Measurements from ENCODE around the gene DTX3.
A peak's percentile ranks its signal among the peaks of the same experiment; 100 is the strongest.
"Not testable (repeated sequence)": the region's sequence is repeated elsewhere in the genome, so short reads cannot be mapped to it uniquely, and the experiment has no call there.

Gene DTX3

GRCh38 chr12:57629897-57630471 lies 25.4 kb downstream of the DTX3 start:
- no peak for DNase-seq (ENCODE audit: low read depth)
- TF ChIP-seq, protein P1, sequence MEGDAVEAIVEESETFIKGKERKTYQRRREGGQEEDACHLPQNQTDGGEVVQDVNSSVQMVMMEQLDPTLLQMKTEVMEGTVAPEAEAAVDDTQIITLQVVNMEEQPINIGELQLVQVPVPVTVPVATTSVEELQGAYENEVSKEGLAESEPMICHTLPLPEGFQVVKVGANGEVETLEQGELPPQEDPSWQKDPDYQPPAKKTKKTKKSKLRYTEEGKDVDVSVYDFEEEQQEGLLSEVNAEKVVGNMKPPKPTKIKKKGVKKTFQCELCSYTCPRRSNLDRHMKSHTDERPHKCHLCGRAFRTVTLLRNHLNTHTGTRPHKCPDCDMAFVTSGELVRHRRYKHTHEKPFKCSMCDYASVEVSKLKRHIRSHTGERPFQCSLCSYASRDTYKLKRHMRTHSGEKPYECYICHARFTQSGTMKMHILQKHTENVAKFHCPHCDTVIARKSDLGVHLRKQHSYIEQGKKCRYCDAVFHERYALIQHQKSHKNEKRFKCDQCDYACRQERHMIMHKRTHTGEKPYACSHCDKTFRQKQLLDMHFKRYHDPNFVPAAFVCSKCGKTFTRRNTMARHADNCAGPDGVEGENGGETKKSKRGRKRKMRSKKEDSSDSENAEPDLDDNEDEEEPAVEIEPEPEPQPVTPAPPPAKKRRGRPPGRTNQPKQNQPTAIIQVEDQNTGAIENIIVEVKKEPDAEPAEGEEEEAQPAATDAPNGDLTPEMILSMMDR (conservative IDR thresholded peaks at IDR 0.05; ENCODE audit: low read depth, low read length) = no peak

DNA sequence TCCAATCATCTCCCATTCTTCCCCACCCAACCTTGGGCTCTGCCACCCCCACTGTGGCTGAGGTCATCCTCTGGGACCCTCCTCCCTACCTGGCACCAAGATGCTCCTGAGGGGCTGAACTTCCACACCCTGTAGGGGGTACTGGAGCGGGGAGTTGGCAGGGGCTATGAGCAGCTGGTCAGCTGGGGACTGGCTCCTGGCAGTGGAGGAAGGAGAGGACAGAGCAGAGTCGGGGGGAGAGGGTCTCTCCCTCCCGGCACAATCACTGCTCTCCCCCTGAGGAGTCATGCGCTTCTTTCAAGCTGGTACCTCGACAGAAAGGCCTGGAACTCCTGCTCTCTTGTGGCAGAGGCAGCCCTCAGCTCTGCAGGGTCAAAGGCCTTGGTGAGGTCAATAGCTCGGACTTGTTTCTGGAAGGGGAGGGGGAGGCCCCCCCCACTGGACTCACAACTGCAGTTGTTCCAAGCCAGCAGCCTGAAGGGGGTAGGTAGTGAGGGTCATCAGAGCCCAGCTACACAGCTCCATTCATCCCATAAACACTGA lies 26.3 kb downstream of the DTX3 start:
- no peak for DNase-seq (ENCODE audit: low read depth)
- H3K4me3 ChIP-seq (ENCODE audit: low read depth, low read length) = no peak overlapping the region
- TF ChIP-seq, protein P1 (conservative IDR thresholded peaks at IDR 0.05; ENCODE audit: low read depth, low read length) = no peak

More at GRCh38 chr12:57629897-57630471, 25.4 kb downstream of the DTX3 start:
- H3K4me3 ChIP-seq (ENCODE audit: low read depth, low read length) = no peak overlapping the region

DNA sequence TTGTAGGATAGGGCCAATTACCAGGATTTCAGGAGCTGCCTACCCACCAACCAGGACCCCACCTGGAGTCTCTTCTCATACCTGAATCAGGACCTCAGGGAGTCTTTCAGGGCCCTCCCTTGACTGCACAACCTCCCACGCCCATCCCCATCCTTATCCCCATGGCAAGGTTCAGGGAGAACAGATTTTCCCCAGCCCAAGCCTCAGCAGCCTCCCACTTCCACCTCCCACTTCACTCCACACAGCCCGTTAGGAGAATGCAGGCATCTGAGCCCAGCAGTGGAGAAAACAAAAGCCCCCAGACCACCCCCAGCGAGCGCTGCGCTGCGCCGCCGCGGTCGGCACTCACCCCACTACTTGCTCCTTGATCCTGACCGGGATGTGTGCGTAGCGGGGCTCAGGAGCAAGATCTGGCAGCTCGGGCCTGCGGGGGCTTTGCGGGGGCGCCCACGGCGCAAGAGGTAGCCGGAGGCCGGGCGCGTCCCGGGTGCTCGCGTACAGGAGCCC lies 27.0 kb downstream of the DTX3 start:
- TF ChIP-seq, protein P1 (conservative IDR thresholded peaks at IDR 0.05; ENCODE audit: low read depth, low read length) = no peak
- DNase-seq (ENCODE audit: low read depth) = no peak
- no peak overlapping the region for H3K4me3 ChIP-seq (ENCODE audit: low read depth, low read length)

DNA sequence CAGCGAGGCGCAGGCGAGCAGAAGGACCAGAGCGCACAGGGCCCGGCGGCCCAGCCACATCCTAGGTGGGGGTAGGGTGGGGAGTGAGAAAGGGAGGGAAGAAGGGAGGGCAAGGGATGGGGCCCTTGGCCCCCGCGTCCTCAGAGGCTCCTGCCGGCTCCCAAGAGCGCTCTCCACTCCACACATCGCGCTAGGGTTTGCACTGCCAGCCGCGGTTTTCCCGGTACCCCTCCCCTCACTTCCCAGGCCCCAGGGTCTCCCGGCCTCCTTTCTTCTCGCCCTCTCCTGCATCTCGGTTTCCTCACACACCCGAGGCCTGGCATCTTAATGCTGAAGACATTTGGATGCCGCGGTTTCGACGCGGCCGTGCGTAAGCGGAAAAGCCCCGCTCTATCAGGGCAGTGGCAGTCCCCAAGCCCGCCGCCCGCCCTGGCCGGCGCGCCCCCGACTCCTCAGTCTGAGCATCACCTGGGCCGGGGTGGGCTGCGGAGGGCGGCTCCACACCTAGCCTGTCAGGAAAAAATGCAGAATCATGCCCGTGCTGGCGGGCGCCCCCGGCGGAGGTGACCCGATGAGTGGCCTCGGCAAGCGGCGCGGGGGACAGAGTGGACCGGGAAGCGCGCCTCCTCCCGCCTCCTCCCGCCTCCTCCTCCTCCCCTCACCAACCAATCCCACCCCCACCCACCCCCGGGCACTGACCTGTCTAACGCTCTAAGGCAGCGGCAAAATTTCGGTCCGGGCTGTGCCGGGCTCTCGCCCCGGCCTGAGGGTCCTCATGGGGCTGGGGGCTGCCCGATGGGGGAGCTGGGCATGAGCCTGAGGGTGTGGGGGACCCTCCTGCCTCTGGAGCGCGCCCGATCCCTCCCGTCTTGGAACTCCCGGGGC lies 27.7 kb downstream of the DTX3 start:
- H3K4me3 ChIP-seq (ENCODE audit: low read depth, low read length) = peak overlapping the region; percentile 47
- DNase-seq (ENCODE audit: low read depth) = no peak
- TF ChIP-seq, protein P1 (conservative IDR thresholded peaks at IDR 0.05; ENCODE audit: low read depth, low read length) = no peak

DNA sequence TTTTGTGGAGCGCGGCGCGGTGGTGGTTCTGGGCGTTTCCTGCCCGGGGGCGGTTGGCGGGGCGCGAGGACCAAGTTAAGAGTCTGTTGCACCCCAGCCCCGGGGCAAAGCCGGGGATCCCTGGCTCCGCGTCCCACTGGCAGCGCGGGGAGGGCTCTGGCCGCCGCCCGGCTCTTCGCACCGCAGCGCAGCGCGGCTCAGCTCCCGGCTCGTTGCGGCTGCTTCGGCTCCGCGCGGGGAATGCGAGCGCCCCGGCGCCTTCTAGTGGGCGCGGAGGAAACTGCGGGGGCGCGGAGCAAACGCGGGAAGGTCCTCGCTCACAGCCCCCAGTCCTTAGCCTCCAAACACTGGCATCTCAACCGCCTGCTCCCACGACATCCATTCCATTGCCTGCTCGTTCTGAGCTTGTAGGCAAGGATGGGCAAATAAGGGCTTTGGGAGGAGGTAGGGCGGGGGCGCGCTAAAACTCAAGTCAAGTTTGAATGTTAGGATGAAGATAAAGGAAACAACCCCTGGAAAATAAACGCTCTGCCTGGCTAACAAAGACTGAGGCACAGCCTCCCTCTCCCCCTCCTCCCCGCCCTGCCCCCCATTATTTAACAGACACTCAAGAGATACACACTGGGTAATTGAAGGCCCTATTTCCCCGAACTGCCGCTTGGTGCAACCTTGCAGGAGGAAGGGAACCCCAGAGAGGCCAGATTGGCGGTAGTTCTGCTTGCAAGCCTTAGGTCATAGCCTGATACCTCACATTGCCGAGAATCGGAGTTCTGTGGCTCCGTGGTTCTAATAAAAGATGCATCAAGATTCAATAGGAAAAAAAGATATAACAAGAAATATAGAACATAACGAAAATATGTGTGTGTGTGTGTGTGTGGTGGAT lies 28.6 kb downstream of the DTX3 start, which contains the start of gene B4GALNT1:
B4GALNT1 (minus strand) TSS at position 244 of the 883 bp plus-strand sequence. CDS start 1,069 bp downstream, outside the sequence.
- peak; percentile 54 for DNase-seq (ENCODE audit: low read depth)
- TF ChIP-seq, protein P1 (conservative IDR thresholded peaks at IDR 0.05; ENCODE audit: low read depth, low read length) = peak; percentile 77
- H3K4me3 ChIP-seq (ENCODE audit: low read depth, low read length) = peak within 1 kb of the TSS; percentile 47

DNA sequence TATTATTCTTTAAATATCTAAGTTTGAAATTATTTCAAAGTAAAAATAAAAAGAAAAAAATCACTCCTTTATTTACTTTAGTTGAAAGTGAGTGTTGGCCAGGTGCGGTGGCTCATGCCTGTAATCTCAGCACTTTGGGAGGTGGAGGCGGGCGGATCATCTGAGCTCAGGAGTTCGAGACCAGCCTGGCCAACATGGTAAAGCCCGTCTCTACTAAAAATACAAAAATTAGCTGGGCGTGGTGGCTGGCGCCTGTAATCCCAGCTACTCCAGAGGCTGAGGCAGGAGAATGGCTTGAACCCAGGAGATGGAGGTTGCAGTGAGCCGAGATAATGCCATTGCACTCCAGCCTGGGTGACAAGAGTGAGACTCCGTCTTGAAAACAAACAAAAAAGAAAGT lies 32.1 kb downstream of the DTX3 start:
- DNase-seq (ENCODE audit: low read depth); H3K4me3 ChIP-seq (ENCODE audit: low read depth, low read length): not testable (repeated sequence)

Data from choroid plexus epithelial cell (primary cell).